NCI-H2227 treated with DMSO at 0.1 percent for 48 hours (cell line): ENCODE measurements around the gene NLRC5.

Source experiments
- DNase-seq: peaks from one replicate; lab custom pipeline; 2025; lab: John Stamatoyannopoulos, UW

Gene NLRC5

GRCh38 chr16:56988948-56989945, at the start of gene NLRC5:
Gene NLRC5 (plus strand): TSS chr16:56989557. CDS start chr16:57020713, 31,156 bp downstream.
- peak; percentile 31 for DNase-seq

GRCh38 chr16:56939801-56940200, 49.6 kb upstream of the NLRC5 start:
- no peak for DNase-seq

- DNase-seq, result no peak
Observed at GRCh38 chr16:56941092-56941491, 48.3 kb upstream of the NLRC5 start.

- no peak for DNase-seq
Observed at GRCh38 chr16:56941856-56942331, 47.5 kb upstream of the NLRC5 start.

- no peak for DNase-seq
Observed at GRCh38 chr16:56943761-56944375, 45.5 kb upstream of the NLRC5 start.

- DNase-seq, result no peak
Observed at GRCh38 chr16:56944954-56945839, 44.2 kb upstream of the NLRC5 start.

- DNase-seq, result no peak
Observed at GRCh38 chr16:56945847-56946527, 43.4 kb upstream of the NLRC5 start.

- no peak for DNase-seq
Observed at GRCh38 chr16:56946767-56947603, 42.4 kb upstream of the NLRC5 start.

- no peak for DNase-seq
Observed at GRCh38 chr16:56947604-56947995, 41.8 kb upstream of the NLRC5 start.

- DNase-seq, result no peak
Observed at GRCh38 chr16:56948234-56948633, 41.1 kb upstream of the NLRC5 start.

GRCh38 chr16:56950051-56950450, 39.3 kb upstream of the NLRC5 start:
- DNase-seq, result no peak

GRCh38 chr16:56950455-56950854, 38.9 kb upstream of the NLRC5 start:
- DNase-seq, result no peak

- DNase-seq, result no peak
Observed at GRCh38 chr16:56950881-56951771, 38.2 kb upstream of the NLRC5 start.

GRCh38 chr16:56953006-56953405, 36.4 kb upstream of the NLRC5 start:
- no peak for DNase-seq

- DNase-seq, result no peak
Observed at GRCh38 chr16:56956076-56956475, 33.3 kb upstream of the NLRC5 start.

GRCh38 chr16:56956756-56957155, 32.6 kb upstream of the NLRC5 start:
- no peak for DNase-seq

- DNase-seq, result no peak
Observed at GRCh38 chr16:56960681-56961281, 28.6 kb upstream of the NLRC5 start.

GRCh38 chr16:56961386-56961785, 28.0 kb upstream of the NLRC5 start:
- no peak for DNase-seq

GRCh38 chr16:56961851-56962281, 27.5 kb upstream of the NLRC5 start, which contains the start of gene CETP:
Gene CETP (plus strand): TSS chr16:56961950. CDS start chr16:56961980, 30 bp downstream.
- no peak for DNase-seq
